Heart left ventricle (tissue), 16 donors: Measurements from ENCODE around the gene NSFL1C. TPM values are rescaled to one million over a fixed set of nuclear protein-coding genes. Genes with fewer than 3 reads are reported as not detected.

Experiments used
- ATAC-seq, 4 donors: fragments of 200-7000 bp; cut with Tn5 transposase; one replicate each; pipeline ENCODE4 v1.9.1; 2020 to 2022; ENCODE audit warnings: moderate library complexity in 4 of 4, mild to moderate bottlenecking in 3 of 4, moderate number of reproducible peaks in 1 of 4
- DNase-seq, 5 donors: peaks; one replicate each; pipeline ENCODE4 v3.0.0-alpha.2; 2020
- H3K27ac ChIP-seq, 12 donors: fragments of 200-600 bp; sonication (generic) in 4 of 12; one replicate each; pipeline versions ENCODE4 v1.5.0 to v1.8.0; 2016 to 2022; ENCODE audit warnings: mild to moderate bottlenecking in 2 of 12
- H3K27me3 ChIP-seq, 9 donors: fragments of 200-600 bp; sonication (generic) in 2 of 9; one replicate each; pipeline versions ENCODE4 v1.5.1 to v1.8.0; 2016 to 2022; ENCODE audit warnings: mild to moderate bottlenecking in 3 of 9
- H3K36me3 ChIP-seq, 9 donors: fragments of 200-600 bp; sonication (generic) in 2 of 9; one replicate each; pipeline versions ENCODE4 v1.5.0 to v1.8.0; 2018 to 2022; ENCODE audit warnings: mild to moderate bottlenecking in 2 of 9
- H3K4me1 ChIP-seq, 12 donors: fragments of 200-600 bp; sonication (generic) in 4 of 12; one replicate each; pipeline versions ENCODE4 v1.5.0 to v1.8.0; 2016 to 2022; ENCODE audit warnings: mild to moderate bottlenecking in 3 of 12
- H3K4me3 ChIP-seq, 12 donors: fragments of 200-600 bp; sonication (generic) in 4 of 12; one replicate each; pipeline versions ENCODE4 v1.5.0 to v1.8.0; 2017 to 2022; ENCODE audit warnings: mild to moderate bottlenecking in 9 of 12, moderate library complexity in 4 of 12
- H3K9me3 ChIP-seq, 12 donors: fragments of 200-600 bp; sonication (generic) in 4 of 12; one replicate each; pipeline versions ENCODE4 v1.5.0 to v1.8.0; 2016 to 2022; ENCODE audit warnings: mild to moderate bottlenecking in 1 of 12
- CTCF ChIP-seq, 12 donors: fragments of 200-600 bp; sonication (generic) in 4 of 12; IDR thresholded peaks; one replicate each; pipeline versions ENCODE4 v1.5.0 to v1.8.0; 2018 to 2022; ENCODE audit warnings: antibody characterized with exemption in 12 of 12, mild to moderate bottlenecking in 5 of 12
- POLR2A ChIP-seq, 2 donors: fragments of 450-650 bp; IDR thresholded peaks; one replicate each; pipeline ENCODE4 v1.6.1; 2017; ENCODE audit warnings: antibody characterized with exemption in 2 of 2, mild to moderate bottlenecking in 2 of 2, moderate library complexity in 2 of 2
- WGBS, 4 donors: extraction: QIAGEN DNeasy Blood & Tissue Kit in 2 of 4; methylation state at CpG; one replicate each; pipeline versions ENCODE4 v1.1.5 to v1.1.7; 2013 to 2018; 5-methylcytosine and 5-hydroxymethylcytosine counted together
- intact Hi-C, 10 donors: fragments of 100-400 bp; cut with DNase I; formaldehyde crosslinking; loops; one replicate each; pipeline versions ENCODE4 v1.11.1 to v1.14.2; 2022
- polyA plus RNA-seq, 2 donors: library from polyadenylated mRNA; stranded (reverse); fragments of 200-250 nt; gene quantifications; one replicate each; pipeline ENCODE4 v1.2.3, GENCODE V29; 2013
- total RNA-seq, 9 donors: library from RNA; depleted of rRNA in 2 of 9; stranded (reverse); fragments of >200 nt in 2 of 9; fragmentation: NEBNext Ultra II Directional in 3 of 9; extraction: Animal tissue kit (Norgen Biotek cat#: 25700) in 3 of 9; gene quantifications; one replicate each; pipeline versions ENCODE4 v1.1.0 to v1.2.4, GENCODE V29; 2016 to 2023
- donor health status: ischemic (EF 13 %, LVEDD 7.1; RV severe dilation, severe dysfunction).
- donor health status: healthy with polysubstance abuse.
- donor health status: DM: no; HTN: yes; CAD: no.
- donor health status: DM: no; HTN: no; CAD: no.
- donor health status: ischemic (EF 25% LVEDD 6.9; RV normal size, moderate dysfunction).
- donor health status: ischemic (EF 25% LVEDD 5.7; RV mildly dilated, moderate dysfunction).
- donor health status: healthy.
- donor health status: DM: yes; HTN: yes; CAD: no.
- donor health status: ischemic (EF 35%, LVEDD 5.7; RV mildly dilated, moderate dysfunction).
- donor health status: nonischemic (EF 11% LVEDD 7.7; RV severe dilation, severe dysfunction).
- donor health status: DM: yes; HTN: yes; CAD: no.
- donor health status: PGD.
- donor health status: ischemic (EF 29% LVEDD 5.4; RV normal size, mild dysfunction).
- donor health status: nonischemic (EF 23%, LVEDD 6.1; RV moderate dilation, normal function).

NSFL1C gene
- total and polyA plus RNA-seq, 11 donors: 27.9 to 66.6 (median 55.8) TPM

- 89 to 96% (median 95%) methylated on average over 8 to 9 of the region's 9 CpGs for WGBS, 4 donors
- Histone ChIP-seq H3K36me3 (peaks cover 0 to 63% (median 46%) of the 10 kb centered on the region in 9 donors), H3K9me3 (no peaks in the 10 kb centered on the region), H3K4me3 (no peak overlapping the region), H3K27me3 (no peaks in the 10 kb centered on the region), H3K27ac (no peak overlapping the region), H3K4me1 (peaks cover 5 to 52% (median 26%) of the 10 kb centered on the region in 12 donors)
- DNase-seq (no peak), ATAC-seq (no peak)
- TF ChIP-seq CTCF (IDR thresholded peaks at IDR 0.05) (no peak), POLR2A (IDR thresholded peaks at IDR 0.05) (no peak)
- intact Hi-C loops: loop anchor here in 2 of 10 donors (10.0 kb wide), 2 partner anchors 339 to 659 kb away; no protein-coding TSS in a partner anchor
Observed at GRCh38 chr20:1463971-1464570, 2.6 kb downstream of the NSFL1C start.

- H3K36me3 ChIP-seq: peaks cover 0 to 76% (median 58%) of the 10 kb centered on the region in 9 donors
- no peaks in the 10 kb centered on the region for H3K27me3 ChIP-seq
- DNase-seq (no peak), ATAC-seq (no peak)
- WGBS, 4 donors: 72 to 85% (median 79%) methylated on average over 3 of the region's 3 CpGs
- no peak for TF ChIP-seq CTCF (IDR thresholded peaks at IDR 0.05)
- TF ChIP-seq POLR2A (IDR thresholded peaks at IDR 0.05): no peak
- H3K9me3 ChIP-seq: no peaks in the 10 kb centered on the region
- intact Hi-C loops: loop anchor here in 2 of 10 donors (10.0 kb wide), 2 partner anchors 338 to 658 kb away; no protein-coding TSS in a partner anchor
- no peak overlapping the region for H3K4me3 ChIP-seq
- H3K27ac ChIP-seq: no peak overlapping the region
- H3K4me1 ChIP-seq: peaks cover 5 to 40% (median 26%) of the 10 kb centered on the region in 12 donors
Observed at GRCh38 chr20:1462834-1463233, 3.8 kb downstream of the NSFL1C start.

- 95 to 99% (median 96%) methylated on average over 3 of the region's 3 CpGs for WGBS, 4 donors
- TF ChIP-seq POLR2A (IDR thresholded peaks at IDR 0.05) (no peak), CTCF (IDR thresholded peaks at IDR 0.05) (no peak)
- Histone ChIP-seq H3K4me3 (no peak overlapping the region), H3K4me1 (peaks cover 5 to 34% (median 23%) of the 10 kb centered on the region in 12 donors), H3K9me3 (no peaks in the 10 kb centered on the region), H3K27ac (no peak overlapping the region), H3K36me3 (peaks cover 0 to 84% (median 67%) of the 10 kb centered on the region in 9 donors), H3K27me3 (no peaks in the 10 kb centered on the region)
- no peak for ATAC-seq
- no peak for DNase-seq
- intact Hi-C loops: loop anchor here in 2 of 10 donors (10.0 kb wide), 2 partner anchors 337 to 657 kb away; no protein-coding TSS in a partner anchor
Observed at GRCh38 chr20:1462001-1462400, 4.6 kb downstream of the NSFL1C start.

- intact Hi-C loops: loop anchor here in 2 of 10 donors (10.0 kb wide), 2 partner anchors 335 to 655 kb away; no protein-coding TSS in a partner anchor
- H3K36me3 ChIP-seq: peaks cover 0 to 100% (median 84%) of the 10 kb centered on the region in 9 donors
- H3K4me3 ChIP-seq: no peak overlapping the region
- no peak overlapping the region for H3K27ac ChIP-seq
- H3K27me3 ChIP-seq: no peaks in the 10 kb centered on the region
- TF ChIP-seq CTCF (IDR thresholded peaks at IDR 0.05) (no peak), POLR2A (IDR thresholded peaks at IDR 0.05) (no peak)
- DNase-seq: no peak
- peaks cover 0 to 25% (median 16%) of the 10 kb centered on the region in 12 donors for H3K4me1 ChIP-seq
- no peaks in the 10 kb centered on the region for H3K9me3 ChIP-seq
- no peak for ATAC-seq
- WGBS, 4 donors: 89 to 98% (median 95%) methylated on average over 2 of the region's 2 CpGs
Observed at GRCh38 chr20:1460275-1460674, 6.4 kb downstream of the NSFL1C start.
